Panc1 (cell line): ENCODE data around the gene MAP3K2. TPM values are rescaled to one million over a fixed set of nuclear protein-coding genes. Genes with fewer than 3 reads are reported as not detected.

ENCODE experiments used
- ATAC-seq: fragments of 200-7000 bp; cut with Tn5 transposase; 2 replicates; pipeline ENCODE4 v1.9.1; 2020; ENCODE audit warnings: mild to moderate bottlenecking, moderate library complexity
- BruUV-seq: library from RNA; stranded (reverse); fragments of 400-500 nt; replicated peaks from 2 replicates; lab custom pipeline; 2021; lab: Mats Ljungman, UMichigan
- CTCF ChIA-PET: fragments of 300-600 bp; sonication (Branson Sonifier 250); formaldehyde crosslinking; loops from one replicate; lab custom pipeline; 2022; ENCODE audit warnings: antibody characterized with exemption; lab: Charles Lee
- POLR2A ChIA-PET: fragments of 300-600 bp; sonication (Branson Sonifier 250); formaldehyde crosslinking; loops from one replicate; lab custom pipeline; 2022; ENCODE audit warnings: antibody characterized with exemption; lab: Charles Lee
- DNase-seq: peaks from one replicate; pipeline ENCODE4 v3.0.0-alpha.2; 2010; ENCODE audit warnings: low read depth, low spot score
- H3K27ac ChIP-seq: 2 replicates; pipeline ENCODE4 v1.5.1; 2011; ENCODE audit warnings: mild to moderate bottlenecking, low read length, inconsistent platforms
- H3K27me3 ChIP-seq: fragments of 200-500 bp; sonication (Bioruptor generic); 2 replicates; pipeline ENCODE4 v1.6.0; 2014; ENCODE audit warnings: low read length, inconsistent platforms; ENCODE audit not compliant: control insufficient read depth, insufficient read depth
- H3K36me3 ChIP-seq: fragments of 200-500 bp; sonication (Bioruptor generic); 2 replicates; pipeline ENCODE4 v1.5.1; 2014; ENCODE audit warnings: inconsistent platforms, mild to moderate bottlenecking, low read length, moderate library complexity; ENCODE audit not compliant: control insufficient read depth, insufficient read depth
- H3K4me1 ChIP-seq: 2 replicates; pipeline ENCODE4 v1.5.1; 2011; ENCODE audit warnings: inconsistent platforms, mild to moderate bottlenecking, low read length, moderate library complexity; ENCODE audit not compliant: control insufficient read depth, insufficient read depth
- H3K4me3 ChIP-seq, 2 experiments: 2 replicates each; pipeline ENCODE4 v1.5.1; 2011 to 2012; ENCODE audit warnings: low read depth in 2 of 2, low read length in 2 of 2, mild to moderate bottlenecking in 2 of 2, inconsistent platforms in 1 of 2, moderate library complexity in 1 of 2
- H3K9me3 ChIP-seq: fragments of 200-500 bp; sonication (Bioruptor generic); 2 replicates; pipeline ENCODE4 v1.5.1; 2014; ENCODE audit warnings: low read depth, mild to moderate bottlenecking, inconsistent platforms, low read length, moderate library complexity; ENCODE audit not compliant: control insufficient read depth, insufficient read depth
- CTCF ChIP-seq: fragments of 450-650 bp; IDR thresholded peaks from 2 replicates; pipeline ENCODE4 v1.5.1; 2017; ENCODE audit warnings: mild to moderate bottlenecking
- POLR2AphosphoS5 ChIP-seq: IDR thresholded peaks from 2 replicates; pipeline ENCODE4 v1.6.1; 2012; ENCODE audit warnings: mild to moderate bottlenecking, low read depth, low read length, moderate library complexity
- SIN3A ChIP-seq: IDR thresholded peaks from 2 replicates; pipeline ENCODE4 v1.6.1; 2012; ENCODE audit warnings: low read depth, mild to moderate bottlenecking, low read length, moderate library complexity, borderline replicate concordance; ENCODE audit not compliant: insufficient read depth
- TCF7L2 ChIP-seq: IDR thresholded peaks from 2 replicates; pipeline ENCODE4 v1.6.1; 2011; ENCODE audit warnings: mild to moderate bottlenecking, low read depth, low read length, inconsistent platforms
- in situ Hi-C: cut with HindIII; loops from 2 replicates; pipeline ENCODE4 v1.10.0; 2016; ENCODE audit warnings: low sequenced_read_pairs, low pct_unique_long_range_greater_than_20kb
- intact Hi-C: fragments of 100-400 bp; cut with micrococcal nuclease; formaldehyde crosslinking; loops from one replicate; pipeline ENCODE4 v1.10.0; 2022; ENCODE audit not compliant: unreplicated experiment
- total RNA-seq: library from RNA; stranded (reverse); gene quantifications from one replicate; pipeline ENCODE4 v1.2.1, GENCODE V29; 2021; ENCODE audit not compliant: unreplicated experiment
- TF ChIP-seq, protein P1 (sequence below), 2 experiments: IDR thresholded peaks; 2 replicates each; pipeline ENCODE4 v1.6.1; 2011 to 2012; ENCODE audit warnings: low read depth in 2 of 2, control low read depth in 1 of 2, low read length in 1 of 2, mild to moderate bottlenecking in 1 of 2, moderate library complexity in 1 of 2; ENCODE audit not compliant: insufficient read depth in 1 of 2

MAP3K2 gene
- total RNA-seq, 1 experiment from 2014 or later: 70.6 TPM

DNA sequence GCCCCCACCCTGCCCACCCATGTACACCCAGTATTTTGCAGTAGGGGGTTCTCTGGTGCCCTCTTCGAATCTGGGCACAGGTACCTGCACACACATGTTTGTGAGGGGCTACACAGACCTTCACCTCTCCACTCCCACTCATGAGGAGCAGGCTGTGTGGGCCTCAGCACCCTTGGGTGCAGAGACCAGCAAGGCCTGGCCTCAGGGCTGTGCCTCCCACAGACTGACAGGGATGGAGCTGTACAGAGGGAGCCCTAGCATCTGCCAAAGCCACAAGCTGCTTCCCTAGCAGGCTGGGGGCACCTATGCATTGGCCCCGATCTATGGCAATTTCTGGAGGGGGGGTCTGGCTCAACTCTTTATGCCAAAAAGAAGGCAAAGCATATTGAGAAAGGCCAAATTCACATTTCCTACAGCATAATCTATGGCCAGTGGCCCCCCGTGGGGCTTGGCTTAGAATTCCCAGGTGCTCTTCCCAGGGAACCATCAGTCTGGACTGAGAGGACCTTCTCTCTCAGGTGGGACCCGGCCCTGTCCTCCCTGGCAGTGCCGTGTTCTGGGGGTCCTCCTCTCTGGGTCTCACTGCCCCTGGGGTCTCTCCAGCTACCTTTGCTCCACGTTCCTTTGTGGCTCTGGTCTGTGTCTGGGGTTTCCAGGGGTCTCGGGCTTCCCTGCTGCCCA is 39.7 kb upstream of the MAP3K2 start:
- intact Hi-C loops: no loop called here
- POLR2A ChIA-PET: interaction anchor here (0.6 kb wide), 1 partner anchor 162 kb away, joined by 5 read pairs; no protein-coding TSS in a partner anchor
- H3K9me3 ChIP-seq: no peaks in the 10 kb centered on the region
- H3K4me3 ChIP-seq: no peak overlapping the region
- DNase-seq (no peak), ATAC-seq (no peak)
- CTCF ChIA-PET: interaction anchor here (0.5 kb wide), 1 partner anchor 160 kb away, joined by 3 read pairs; no protein-coding TSS in a partner anchor
- in situ Hi-C loops: no loop called here
- H3K4me1 ChIP-seq: 0 out of 2 replicates have a peak, but pooled peaks cover 7% of the 10 kb centered on the region
- H3K36me3 ChIP-seq: no peaks in the 10 kb centered on the region
- no peak for TF ChIP-seq TCF7L2
- TF ChIP-seq SIN3A: no peak
- TF ChIP-seq CTCF: no peak
- TF ChIP-seq, protein P1, sequence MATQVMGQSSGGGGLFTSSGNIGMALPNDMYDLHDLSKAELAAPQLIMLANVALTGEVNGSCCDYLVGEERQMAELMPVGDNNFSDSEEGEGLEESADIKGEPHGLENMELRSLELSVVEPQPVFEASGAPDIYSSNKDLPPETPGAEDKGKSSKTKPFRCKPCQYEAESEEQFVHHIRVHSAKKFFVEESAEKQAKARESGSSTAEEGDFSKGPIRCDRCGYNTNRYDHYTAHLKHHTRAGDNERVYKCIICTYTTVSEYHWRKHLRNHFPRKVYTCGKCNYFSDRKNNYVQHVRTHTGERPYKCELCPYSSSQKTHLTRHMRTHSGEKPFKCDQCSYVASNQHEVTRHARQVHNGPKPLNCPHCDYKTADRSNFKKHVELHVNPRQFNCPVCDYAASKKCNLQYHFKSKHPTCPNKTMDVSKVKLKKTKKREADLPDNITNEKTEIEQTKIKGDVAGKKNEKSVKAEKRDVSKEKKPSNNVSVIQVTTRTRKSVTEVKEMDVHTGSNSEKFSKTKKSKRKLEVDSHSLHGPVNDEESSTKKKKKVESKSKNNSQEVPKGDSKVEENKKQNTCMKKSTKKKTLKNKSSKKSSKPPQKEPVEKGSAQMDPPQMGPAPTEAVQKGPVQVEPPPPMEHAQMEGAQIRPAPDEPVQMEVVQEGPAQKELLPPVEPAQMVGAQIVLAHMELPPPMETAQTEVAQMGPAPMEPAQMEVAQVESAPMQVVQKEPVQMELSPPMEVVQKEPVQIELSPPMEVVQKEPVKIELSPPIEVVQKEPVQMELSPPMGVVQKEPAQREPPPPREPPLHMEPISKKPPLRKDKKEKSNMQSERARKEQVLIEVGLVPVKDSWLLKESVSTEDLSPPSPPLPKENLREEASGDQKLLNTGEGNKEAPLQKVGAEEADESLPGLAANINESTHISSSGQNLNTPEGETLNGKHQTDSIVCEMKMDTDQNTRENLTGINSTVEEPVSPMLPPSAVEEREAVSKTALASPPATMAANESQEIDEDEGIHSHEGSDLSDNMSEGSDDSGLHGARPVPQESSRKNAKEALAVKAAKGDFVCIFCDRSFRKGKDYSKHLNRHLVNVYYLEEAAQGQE (IDR thresholded peaks at IDR 0.05; ENCODE audit: insufficient read depth in 1 of 2, low read depth in 2 of 2, low read length in 1 of 2): no peak
- TF ChIP-seq POLR2AphosphoS5: no peak
- H3K27ac ChIP-seq: no peak overlapping the region
- peaks cover 3% of the 10 kb centered on the region; the same call in 1 of the 2 replicates for H3K27me3 ChIP-seq
- BruUV-seq: no TSS peak

DNA sequence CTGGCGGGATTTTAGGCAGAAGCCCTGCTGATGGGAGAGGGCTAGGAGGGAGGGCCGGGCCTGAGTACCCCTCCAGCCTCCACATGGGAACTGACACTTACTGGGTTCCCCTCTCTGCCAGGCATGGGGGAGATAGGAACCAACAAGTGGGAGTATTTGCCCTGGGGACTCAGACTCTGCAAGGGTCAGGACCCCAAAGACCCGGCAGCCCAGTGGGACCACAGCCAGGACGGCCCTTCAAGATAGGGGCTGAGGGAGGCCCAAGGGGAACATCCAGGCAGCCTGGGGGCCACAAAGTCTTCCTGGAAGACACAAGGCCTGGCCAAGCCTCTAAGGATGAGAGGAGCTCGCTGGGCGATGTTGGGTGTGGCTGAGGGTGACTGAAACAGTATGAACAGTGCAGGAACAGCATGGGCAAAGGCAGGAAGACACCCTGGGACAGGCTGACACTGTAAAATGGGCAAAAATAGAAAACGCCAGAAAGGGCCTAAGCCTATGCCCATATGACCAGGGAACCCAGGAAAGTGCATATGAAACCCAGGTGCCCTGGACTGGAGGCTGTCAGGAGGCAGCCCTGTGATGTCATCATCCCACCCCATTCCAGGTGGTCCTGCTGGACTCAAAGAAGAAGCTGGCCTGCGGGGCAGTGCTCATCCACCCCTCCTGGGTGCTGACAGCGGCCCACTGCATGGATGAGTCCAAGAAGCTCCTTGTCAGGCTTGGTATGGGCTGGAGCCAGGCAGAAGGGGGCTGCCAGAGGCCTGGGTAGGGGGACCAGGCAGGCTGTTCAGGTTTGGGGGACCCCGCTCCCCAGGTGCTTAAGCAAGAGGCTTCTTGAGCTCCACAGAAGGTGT is 39.0 kb upstream of the MAP3K2 start:
- H3K27me3 ChIP-seq: peaks cover 3% of the 10 kb centered on the region; the same call in 1 of the 2 replicates
- intact Hi-C loops: no loop called here
- ChIA-PET POLR2A (interaction anchor here (0.6 kb wide), 1 partner anchor 161 kb away, joined by 5 read pairs; no protein-coding TSS in a partner anchor), CTCF (no interaction called here)
- in situ Hi-C loops: no loop called here
- BruUV-seq: no TSS peak
- H3K9me3 ChIP-seq: no peaks in the 10 kb centered on the region
- ATAC-seq: no peak
- no peak overlapping the region for H3K27ac ChIP-seq
- H3K4me3 ChIP-seq: no peak overlapping the region
- no peaks in the 10 kb centered on the region for H3K36me3 ChIP-seq
- no peak for TF ChIP-seq POLR2AphosphoS5
- no peak for TF ChIP-seq SIN3A
- no peak for TF ChIP-seq CTCF
- TF ChIP-seq TCF7L2: no peak
- TF ChIP-seq, protein P1 (IDR thresholded peaks at IDR 0.05; ENCODE audit: insufficient read depth in 1 of 2, low read depth in 2 of 2, low read length in 1 of 2): no peak
- no peak for DNase-seq
- 0 out of 2 replicates have a peak, but pooled peaks cover 7% of the 10 kb centered on the region for H3K4me1 ChIP-seq
